LNCaP clone FGC (cell line): Measurements from ENCODE around the gene GATA6.
"Not testable (repeated sequence)": the region's sequence is repeated elsewhere in the genome, so short reads cannot be mapped to it uniquely, and the experiment has no call there.

Experiments used
- DNase-seq: peaks from one replicate; pipeline ENCODE4 v3.0.0-alpha.2; 2011; ENCODE audit warnings: low read depth
- H3K4me3 ChIP-seq: 2 replicates; pipeline ENCODE4 v1.5.1; 2011; ENCODE audit warnings: mild to moderate bottlenecking, low read depth, low read length, control low read depth
- CTCF ChIP-seq: IDR thresholded peaks from 2 replicates; pipeline ENCODE4 v1.5.1; 2012; ENCODE audit warnings: mild to moderate bottlenecking; ENCODE audit not compliant: control insufficient read depth, insufficient read depth; ENCODE audit errors: extremely low read depth

The GATA6 gene

GRCh38 chr18:22179631-22180030, 10.2 kb downstream of the GATA6 start:
- H3K4me3 ChIP-seq = no peak overlapping the region
- no peak for TF ChIP-seq CTCF
- no peak for DNase-seq

DNA sequence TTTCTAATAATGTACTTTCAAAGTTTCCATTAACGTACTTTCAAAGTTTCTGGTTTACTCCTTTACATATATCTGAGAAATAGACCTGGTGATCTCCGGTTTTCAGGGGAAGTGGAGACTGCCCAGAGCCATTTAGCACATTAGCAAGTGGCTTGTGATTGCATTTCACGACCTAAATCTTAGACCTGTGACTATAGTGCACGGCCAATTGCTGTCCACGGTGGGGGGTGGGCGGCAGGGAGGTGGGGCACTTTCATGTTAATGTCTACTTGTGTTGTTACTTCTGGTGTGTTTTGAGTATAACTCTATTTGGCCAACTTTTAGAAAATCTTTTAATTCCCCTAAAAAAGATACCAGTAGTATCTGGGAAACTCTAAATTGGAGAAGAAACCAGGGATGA, 11.3 kb downstream of the GATA6 start:
- no peak for TF ChIP-seq CTCF
- DNase-seq = no peak
- H3K4me3 ChIP-seq = no peak overlapping the region

- DNase-seq = no peak
- TF ChIP-seq CTCF = no peak
- no peak overlapping the region for H3K4me3 ChIP-seq
Measured at GRCh38 chr18:22182884-22183697, 13.7 kb downstream of the GATA6 start.

GRCh38 chr18:22183698-22184170, 14.3 kb downstream of the GATA6 start:
- DNase-seq = no peak
- no peak overlapping the region for H3K4me3 ChIP-seq

DNA sequence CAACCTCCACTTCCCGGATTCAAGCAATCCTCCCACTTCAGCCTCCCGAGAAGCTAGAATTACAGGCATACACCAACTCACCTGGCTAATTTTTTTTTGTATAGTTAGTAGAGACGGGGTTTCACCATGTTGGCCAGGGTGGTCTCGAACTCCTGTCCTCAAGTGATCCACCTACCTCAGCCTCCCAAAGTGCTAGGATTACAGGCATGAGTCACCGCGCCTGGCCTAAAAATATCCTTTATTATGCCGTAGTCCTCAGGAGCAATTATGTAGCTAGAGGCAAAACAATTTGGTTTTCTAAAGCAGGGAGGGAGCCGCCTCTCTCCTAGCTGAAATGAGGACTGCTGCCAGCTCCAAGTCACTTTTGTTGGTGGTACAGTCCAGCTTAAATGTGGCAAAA, 15.2 kb downstream of the GATA6 start:
- not testable (repeated sequence) for H3K4me3 ChIP-seq

More at GRCh38 chr18:22183698-22184170, 14.3 kb downstream of the GATA6 start:
- no peak for TF ChIP-seq CTCF

DNA sequence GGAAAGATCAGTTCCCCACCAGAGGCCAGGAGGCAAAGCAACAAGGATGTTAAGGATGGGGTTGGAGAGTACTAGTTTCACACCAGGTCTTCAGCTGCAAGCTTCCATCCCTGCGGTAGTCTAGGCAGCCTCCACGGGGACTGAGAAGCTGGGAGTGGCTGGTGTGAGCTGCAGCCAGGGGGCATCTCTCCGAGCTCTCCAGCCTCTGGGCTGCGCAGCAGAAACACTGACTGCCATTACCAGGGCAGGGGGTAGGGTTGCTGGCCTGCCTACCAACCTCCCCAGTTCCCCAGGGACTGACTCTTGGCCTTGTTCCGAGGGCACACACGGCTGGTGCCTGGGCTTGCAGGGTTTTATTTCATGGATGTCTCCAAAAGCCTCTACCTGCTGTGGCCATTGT, 15.9 kb downstream of the GATA6 start:
- no peak for DNase-seq
- TF ChIP-seq CTCF = no peak
- H3K4me3 ChIP-seq = no peak overlapping the region

More for the DNA sequence above, 15.2 kb downstream of the GATA6 start:
- not testable (repeated sequence) for DNase-seq

GRCh38 chr18:22185771-22186386, 16.5 kb downstream of the GATA6 start:
- DNase-seq = no peak
- no peak overlapping the region for H3K4me3 ChIP-seq
- TF ChIP-seq CTCF = no peak
